HG02763 (cell line): ENCODE data around the gene CHMP5.

Experiments used
- ATAC-seq: cut with Tn5 transposase; IDR thresholded peaks from one replicate; pipeline ENCODE4 v1.9.1; 2021; ENCODE audit warnings: mild to moderate bottlenecking, moderate library complexity; ENCODE audit not compliant: unreplicated experiment

The CHMP5 gene

DNA sequence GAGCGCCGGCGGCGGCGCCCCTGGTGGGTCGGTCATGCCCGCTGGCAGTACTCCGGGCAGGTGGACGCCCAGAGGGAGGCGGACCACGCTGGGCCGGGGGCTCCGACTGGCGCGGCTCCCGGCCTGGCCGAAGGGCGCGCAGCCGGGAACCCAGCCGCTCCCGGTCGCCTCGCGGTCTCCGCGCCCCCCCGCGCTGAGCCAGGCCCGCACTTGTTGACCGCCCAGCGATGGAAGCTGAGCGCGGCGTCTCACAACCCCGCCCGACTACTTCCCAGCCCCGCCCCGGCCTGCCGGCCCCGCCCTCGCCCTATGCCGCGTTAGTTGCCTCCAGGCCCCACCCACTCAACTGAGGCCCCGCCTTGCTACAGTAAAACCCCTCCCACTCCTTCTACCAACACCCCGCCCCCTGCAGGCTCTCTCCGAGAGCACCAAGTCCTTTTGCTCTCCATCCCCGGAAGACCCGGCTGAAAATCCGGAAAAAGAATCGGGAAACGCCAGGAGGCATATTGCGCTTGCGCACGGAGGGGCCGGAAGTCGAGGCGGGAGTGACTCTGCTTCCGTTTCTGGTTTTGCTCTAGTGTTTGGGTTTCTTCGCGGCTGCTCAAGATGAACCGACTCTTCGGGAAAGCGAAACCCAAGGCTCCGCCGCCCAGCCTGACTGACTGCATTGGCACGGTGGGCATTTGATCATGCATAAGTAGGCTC lies at the start of gene CHMP5, which contains the start of gene BAG1:
CHMP5 (plus strand) TSS at position 577 of the 705 bp plus-strand sequence; CDS start at position 607, 30 bp downstream.
BAG1 (minus strand) TSS at position 236 of the 705 bp plus-strand sequence.
- peak; percentile 88 for ATAC-seq

DNA sequence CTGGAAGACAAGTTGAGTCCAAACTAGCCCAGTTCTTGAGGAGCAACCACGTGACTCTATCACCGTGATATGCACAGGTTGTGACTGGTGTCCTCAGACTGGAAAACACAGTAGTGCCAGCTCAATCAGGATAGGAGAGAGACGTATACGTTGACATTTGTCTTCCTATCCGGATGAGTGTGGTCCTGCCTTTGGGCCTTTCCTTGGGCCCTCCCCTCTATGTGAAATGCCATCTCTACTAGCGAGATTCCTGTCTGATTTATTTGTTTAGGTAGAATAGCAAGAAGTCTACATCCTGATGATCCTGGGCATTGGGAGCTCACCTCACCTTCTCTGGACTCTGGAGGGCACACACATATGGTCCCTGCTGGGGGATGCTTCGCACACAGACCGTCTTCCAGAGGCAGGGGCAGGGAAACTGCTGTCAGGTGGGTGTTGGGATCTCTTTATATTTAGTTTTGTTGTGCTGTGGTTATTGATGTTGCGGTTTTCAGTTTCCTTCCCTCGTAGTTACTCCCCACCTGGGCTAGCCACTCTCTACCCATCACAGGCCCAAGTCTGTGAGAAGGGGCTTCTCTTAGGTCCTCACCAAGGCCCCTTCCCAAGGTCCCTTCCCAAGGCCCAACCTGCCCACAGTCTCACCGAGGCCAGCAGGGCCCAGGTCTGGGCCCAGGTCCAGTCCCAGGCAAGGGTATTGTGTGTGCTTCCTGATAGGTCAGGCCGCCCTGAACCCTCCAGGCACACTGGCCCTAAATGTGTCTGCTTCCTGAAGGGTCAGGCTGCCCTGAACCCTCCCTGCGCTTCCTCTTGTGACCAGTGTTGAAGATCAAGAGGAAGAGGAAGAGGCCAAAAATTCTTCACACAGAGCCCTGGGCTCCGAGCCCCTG lies 43.9 kb upstream of the CHMP5 start:
- ATAC-seq: no peak

DNA sequence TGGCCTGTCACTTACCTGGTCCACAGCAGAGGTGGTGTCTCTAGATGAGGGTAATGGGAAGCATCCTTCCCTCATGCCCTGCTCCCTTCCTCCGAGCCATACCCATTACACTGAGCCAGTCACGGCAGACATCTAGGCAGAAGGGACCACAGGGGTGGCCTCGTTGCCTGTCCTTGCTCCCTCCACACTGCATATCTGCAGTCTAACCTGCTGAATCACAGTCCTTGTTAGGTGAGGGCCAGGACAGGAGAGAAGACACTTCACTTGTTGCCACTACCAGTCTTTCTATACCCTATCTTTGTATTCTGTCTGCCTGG lies 43.3 kb upstream of the CHMP5 start:
- no peak for ATAC-seq

DNA sequence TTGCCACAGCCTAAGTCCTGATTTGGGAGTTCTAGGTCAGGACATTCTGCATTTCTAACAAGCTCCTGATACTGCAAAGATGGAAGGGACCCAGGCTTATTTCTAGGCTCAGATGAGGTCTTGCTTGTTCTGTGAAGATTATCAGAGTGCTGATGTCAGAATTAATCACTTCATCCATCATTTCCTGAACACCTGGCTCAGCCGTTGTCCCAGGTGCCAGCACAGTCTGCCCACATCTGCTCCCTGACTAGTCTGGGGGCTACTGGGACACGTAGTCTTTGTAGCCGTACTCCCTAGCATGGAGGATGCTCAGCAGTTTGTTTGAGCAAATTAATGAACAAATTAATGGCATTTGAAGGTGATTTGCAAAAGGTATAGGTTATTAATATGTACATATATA lies 42.8 kb upstream of the CHMP5 start:
- ATAC-seq: no peak

DNA sequence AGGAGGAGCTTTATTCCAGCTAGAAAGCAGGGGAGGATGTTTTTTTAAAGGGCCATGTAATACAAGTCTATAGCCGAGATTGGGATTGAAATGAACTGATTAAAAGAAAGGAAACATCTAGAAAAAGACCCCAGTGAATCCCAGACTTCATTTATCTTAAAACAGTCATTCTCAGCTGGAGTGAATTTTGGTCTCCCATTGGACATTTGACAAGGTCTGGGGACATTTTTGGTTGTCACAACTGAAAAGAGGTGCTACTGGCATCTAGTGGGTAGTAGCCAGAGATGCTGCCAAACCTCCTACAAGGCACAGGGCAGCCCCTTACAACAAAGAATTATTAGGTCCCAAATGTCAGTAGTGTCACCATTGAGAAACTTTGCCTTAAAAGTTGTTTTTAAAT lies 41.2 kb upstream of the CHMP5 start:
- no peak for ATAC-seq

DNA sequence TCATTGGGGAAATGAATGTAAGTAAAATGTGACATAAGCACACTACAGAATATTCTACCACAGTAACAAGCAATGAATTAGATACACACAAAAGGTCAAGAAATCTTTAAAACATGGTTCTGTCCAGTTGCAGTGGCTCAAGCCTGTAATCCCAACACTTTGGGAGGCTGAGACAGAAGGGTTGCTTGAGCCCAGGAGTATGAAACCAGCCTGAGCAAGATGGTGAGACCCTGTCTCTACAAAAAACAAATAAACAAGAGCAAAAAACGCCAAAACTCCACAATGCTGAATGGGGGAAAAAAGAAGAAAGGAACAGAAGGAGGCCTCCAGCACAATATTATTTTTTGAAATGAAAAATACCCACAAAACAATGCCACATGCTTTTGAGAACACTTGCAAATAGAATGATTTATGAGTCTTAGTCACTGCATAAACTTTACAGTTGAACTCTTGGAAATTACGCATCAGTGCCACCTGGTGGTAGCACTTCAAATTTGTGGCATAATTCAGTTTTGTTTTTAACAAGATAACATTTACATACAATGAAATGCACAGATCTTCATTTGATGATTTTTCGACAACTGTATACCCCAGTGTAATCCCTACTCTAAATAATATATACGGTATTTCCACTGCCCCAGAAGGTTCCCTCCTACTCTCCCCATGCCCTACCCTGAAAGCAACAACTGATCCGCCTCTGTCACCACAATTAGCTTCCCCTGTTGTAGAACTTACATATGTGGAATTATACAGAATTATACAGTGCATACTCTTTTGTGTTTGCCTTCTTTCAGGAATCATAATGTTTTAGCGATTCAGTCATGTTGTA lies 39.3 kb upstream of the CHMP5 start:
- ATAC-seq: no peak

DNA sequence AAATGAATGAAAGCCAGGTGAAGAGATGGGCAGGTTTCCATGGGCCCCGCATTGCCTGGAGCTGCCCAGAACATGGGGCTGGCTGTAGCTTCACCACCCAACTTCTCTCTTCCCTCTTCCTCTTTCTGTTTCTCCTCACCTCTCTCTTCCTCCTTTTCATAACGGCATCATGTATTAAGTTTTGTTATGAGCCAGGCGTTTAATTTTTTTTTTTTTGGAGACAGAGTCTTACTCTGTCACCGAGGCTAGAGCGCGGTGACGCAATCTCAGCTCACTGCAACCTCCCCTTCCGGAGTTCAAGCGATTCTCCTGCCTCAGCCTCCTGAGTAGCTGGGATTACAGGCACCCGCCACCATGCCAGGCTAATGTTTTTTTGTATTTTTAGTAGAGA lies 37.8 kb upstream of the CHMP5 start:
- no peak for ATAC-seq

DNA sequence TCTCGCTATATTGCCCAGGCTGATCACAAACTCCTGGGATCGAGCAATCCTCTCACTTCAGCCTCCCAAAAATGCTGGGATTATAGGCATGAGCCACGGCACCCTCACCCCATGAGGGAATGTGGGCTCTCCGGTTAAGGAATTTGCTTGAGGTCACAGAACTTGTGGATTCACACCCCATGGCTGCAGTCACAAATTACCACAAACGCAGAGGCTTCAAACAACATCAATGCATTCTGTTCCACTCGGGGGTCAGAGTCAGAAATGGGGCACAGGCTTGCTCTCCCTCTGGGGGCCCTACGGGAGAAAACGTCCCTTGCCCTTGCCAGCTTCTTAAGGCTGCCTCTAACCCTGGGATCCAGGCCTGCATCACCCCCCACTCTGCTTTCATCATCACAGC lies 37.1 kb upstream of the CHMP5 start:
- ATAC-seq: no peak

DNA sequence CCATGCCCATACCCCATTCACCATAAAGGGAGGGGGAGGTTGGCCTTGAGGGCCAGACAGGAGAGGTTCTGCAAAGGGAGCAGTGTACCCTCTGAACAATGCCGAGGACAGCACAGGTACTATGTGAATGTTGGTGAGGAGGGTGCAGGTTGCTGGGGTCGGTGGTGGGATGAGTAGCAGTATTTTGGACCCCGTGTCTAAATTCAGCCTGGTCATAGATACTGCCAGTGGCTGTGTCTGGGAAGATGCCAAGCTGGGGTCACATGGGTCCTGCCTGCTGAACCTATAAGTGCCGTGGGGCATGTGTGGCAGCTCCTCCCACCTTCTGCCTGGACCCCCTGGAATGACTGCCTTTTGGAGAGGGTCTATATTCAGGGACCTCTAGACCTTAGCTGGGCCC lies 36.2 kb upstream of the CHMP5 start:
- ATAC-seq: no peak

DNA sequence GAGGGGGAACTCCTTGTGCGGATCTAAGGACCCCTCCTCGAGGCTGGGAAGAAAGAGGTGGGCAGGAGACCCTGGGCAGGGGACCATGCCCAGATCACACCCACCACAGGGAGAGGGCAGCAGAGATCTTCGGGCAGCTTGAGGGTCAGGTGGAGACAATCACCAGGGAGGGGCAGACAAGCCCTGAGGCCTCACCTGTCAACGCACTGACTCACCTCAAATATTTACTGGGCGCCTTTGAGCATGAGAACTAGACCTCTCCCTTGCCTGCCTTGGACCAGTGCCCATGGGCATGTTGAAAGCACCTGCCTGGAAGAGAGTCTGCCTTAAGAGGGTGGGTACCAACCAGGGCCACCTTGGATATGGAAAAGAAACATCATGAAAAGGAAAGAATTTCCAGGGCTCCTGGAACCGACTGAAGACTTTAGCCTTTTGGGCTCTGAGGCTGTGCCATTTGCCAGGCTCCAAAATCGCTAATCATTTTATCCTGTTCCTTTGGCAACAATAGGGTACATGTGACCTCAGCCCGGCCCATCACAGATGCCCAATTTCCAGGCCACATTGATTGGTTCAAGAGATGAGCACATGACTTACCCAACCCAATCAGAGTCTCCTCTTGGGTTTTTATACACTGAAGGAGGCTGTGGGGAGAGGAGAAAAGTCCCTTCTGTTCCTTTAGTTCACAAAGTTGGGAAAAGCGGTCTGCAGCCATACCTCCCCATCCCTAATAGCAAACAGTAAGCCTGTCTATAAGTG lies 35.3 kb upstream of the CHMP5 start:
- ATAC-seq: no peak

DNA sequence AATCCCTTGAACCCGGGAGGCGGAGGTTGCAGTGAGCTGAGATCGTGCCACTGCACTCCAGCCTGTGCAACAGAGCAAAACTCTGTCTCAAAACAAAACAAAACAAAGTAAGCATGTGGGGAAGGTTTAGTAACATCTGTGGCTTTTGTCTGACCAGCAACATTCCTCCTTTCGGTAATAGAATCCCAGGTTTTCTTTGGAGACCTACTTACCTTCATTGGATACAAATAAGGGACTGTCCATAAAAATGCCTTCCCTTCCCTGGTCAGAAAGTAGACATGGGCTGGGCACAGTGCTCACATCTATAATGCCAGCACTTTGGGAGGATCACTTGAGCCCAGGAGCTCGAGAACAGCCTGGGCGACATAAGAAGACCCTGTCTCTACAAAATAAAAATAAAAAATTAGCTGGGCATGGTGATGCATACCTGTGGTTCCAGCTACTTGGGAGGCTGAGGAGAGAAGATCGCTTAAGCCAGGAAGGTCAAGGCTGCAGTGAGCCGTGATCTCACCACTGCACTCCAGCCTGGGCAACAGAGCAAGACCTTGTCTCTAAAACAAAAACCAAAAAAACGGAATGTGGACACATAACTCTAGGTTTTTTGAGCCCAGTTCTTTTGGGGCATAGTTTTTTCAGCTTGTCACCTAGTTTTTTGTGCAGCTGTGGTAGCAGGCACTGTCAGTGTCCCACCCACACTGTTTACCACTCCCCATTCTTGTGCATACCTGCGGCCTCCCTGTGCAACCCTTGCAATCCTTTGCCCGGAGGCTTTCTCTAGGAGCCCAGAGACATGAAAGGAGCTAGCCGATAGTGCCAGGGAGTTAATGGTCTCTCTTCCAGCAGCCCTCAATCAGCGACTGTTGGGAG lies 33.9 kb upstream of the CHMP5 start:
- no peak for ATAC-seq

DNA sequence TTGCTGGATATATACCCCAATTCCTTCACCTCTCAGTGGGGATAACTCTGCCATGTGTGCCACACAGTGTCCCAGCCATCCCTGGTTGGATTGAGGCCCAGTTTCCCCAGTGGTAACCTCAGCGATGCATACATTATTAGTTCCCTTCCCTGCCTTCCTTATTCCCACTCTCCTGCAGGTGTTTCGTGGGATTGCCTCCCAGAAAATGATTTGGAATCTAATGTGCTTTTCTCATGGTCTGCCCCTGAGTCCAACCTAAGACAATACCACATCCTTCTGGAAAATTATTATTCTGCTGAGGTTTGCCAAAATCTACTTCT lies 33.3 kb upstream of the CHMP5 start:
- ATAC-seq: no peak

DNA sequence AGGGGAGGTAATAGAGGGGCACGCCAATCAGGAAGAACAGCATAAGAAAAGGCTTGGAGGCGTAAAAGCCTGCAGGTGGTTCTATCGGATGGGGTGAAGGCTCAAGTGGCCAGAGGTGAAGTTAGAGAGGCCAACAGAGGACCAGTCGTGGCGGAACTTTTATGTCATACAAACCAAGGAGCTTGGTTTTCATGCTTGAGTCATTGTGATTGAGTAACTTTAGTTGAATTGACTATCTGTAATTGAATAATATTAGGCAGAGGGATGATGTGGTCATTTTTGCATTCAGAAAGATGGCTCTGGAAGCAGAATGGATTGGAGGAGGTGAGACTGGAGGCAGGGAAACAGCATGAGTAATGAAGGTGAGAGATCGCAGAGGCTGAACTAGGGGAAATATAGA lies 32.0 kb upstream of the CHMP5 start:
- ATAC-seq: no peak

DNA sequence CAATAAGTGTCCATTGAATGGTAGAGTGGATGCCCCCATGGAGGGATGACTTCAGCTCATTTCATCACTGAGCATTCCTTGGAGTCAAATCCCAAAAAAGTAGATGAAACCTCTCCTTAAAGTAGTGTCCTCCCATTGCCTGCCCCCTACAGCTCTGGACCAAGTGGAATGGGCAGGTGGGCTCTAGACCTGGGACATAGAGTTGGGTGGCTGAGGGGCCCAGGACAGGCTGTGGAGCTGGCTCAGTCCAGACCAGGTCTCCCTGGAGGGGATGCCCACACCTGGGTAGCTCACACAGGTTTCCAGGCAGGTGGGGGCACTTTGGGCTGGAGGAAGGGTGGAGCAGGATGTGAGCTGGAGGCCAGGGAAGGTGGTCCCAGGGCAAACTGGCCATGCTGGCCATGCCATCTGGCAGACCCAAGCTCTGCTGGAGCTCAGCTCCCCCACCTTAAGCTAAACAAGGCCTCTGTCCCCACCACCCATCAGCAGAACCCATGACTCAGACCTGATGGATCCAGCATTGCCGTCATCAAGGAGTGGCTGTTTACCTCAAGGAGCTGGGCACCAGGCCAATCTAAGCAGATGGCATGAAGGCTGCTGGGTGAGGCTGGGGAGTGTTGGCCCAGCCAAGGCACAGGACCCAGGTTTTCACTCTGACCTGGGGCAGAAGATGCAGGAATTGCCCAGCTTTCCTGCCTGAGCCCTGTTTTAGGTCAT lies 31.1 kb upstream of the CHMP5 start:
- no peak for ATAC-seq

DNA sequence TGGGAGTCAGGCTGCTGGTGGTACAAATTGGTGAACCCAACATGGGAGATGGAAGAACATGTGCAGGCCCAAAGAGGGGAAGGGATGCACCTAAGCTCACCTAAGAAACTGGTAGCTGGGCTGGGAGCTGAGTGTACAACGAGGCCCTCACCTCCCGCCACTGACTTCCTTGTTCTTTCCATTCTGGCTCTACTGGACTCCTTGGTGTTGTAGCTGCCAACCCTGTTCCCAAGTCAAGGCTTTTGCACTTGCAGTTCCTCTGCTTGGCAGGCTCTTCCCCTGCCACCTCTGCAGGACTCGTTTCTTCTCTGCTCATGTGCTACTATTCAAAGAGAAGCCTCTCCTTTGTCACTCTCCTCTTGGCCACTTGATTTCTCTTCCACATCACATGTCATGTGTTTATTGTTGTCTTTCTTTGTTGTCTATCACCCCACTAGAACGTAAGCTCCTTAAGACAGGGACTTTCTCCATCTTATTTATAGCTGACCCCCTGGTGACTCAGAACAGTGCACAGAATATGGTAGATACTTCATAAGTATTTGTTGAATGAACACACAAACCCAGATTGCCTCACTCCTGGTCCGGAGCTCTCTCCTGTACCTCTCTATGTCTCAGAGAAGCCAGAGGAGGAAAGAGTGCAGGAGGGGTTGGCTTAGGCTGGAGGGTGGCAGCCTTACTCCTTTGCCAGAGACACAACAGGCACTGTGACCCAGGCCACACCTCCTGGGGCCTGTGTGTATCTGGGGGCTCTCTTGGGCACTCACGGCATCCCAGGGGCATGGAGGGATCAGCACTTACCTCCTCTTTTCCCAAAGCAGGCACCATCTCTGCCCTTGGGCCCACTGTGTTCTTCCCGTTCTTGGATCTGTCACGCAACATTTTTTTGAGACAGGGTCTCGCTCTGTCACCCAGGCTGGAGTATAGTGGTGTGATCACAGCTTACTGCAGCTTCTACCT lies 30.1 kb upstream of the CHMP5 start:
- no peak for ATAC-seq

DNA sequence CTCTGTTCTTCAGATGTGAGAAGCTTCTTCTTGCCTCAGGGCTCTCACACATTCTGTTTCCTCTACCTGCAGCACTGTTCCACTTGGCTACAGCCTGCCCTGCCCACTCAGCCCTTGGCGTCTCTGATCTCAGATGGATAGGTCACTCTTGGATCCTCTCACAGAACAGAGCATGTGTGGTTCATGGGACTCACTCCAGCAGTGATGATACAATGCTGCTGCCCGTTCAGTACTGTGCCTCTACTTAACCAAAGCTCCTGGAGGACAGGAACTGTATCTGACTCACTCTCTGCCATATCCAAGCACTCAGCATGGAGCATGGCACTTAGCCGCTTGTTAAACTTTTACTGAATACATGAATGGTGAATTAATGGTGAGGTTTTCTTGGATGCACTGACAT lies 28.3 kb upstream of the CHMP5 start:
- ATAC-seq: no peak

DNA sequence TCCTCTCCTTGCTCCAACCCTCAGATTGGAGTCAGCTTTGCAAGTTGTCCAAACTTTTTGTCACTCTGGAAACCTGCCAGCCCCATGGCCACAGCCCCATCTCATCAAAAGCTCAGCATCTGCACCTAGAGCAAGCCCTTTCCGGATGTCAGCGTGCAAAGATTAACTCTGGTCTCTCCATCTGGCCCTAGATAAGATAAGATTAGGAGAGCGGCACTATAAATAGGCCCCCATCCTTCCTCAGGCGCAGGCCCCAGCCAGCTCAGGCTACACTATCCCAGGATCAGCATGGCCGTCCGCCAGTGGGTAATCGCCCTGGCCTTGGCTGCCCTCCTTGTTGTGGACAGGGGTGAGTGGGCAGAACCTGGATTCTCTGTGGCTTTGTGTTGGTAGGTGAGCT lies 24.9 kb upstream of the CHMP5 start, which contains the start of gene SPINK4:
SPINK4 (plus strand) TSS at position 247 of the 400 bp plus-strand sequence; CDS start at position 289, 42 bp downstream.
- ATAC-seq: no peak

DNA sequence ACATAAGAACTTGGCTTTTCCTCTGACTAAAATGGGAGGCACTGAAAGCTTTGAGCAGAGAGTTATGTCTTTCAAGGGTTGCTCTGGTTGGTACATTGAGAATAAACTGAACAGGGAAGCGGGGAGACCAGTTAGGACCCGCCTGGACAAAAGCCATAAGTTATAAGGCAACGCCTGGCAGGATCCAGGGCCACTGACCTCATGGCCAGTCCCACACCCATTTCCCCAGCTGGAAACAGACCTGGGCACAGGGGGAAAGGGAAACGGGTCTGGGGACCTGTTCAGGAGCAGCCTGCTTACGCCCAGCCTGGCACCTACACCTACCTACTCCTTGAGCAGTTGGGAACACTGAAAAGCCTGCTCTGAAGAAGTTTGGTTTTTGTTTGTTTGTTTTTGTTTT lies 23.6 kb upstream of the CHMP5 start:
- no peak for ATAC-seq
